K562 (cell line): ENCODE data around the gene COL23A1. TPM values are rescaled to one million over a fixed set of nuclear protein-coding genes. Genes with fewer than 3 reads are reported as not detected.
A peak's percentile ranks its signal among the peaks of the same experiment; 100 is the strongest.

Source experiments
- CBFB ChIP-seq: sonication (generic); formaldehyde crosslinking; IDR thresholded peaks from 2 replicates; pipeline ENCODE4 v1.4.0; 2020; ENCODE audit warnings: mild to moderate bottlenecking, missing genetic modification reagents
- CEBPG ChIP-seq, 3 experiments: fragments of 200-800 bp in 1 of 3; sonication (Bioruptor generic) in 1 of 3; sonication (generic) in 1 of 3; formaldehyde crosslinking in 1 of 3; IDR thresholded peaks in 2 of 3; conservative IDR thresholded peaks in 1 of 3; 2 replicates each; pipeline versions ENCODE4 v1.6.1 to v1.8.0; 2016 to 2022; ENCODE audit warnings: missing compliant biosample characterization in 2 of 3, missing genetic modification characterization in 2 of 3, mild to moderate bottlenecking in 1 of 3, missing genetic modification reagents in 1 of 3
- GABPB2 ChIP-seq: fragments of 250-450 bp; sonication (Bioruptor Pico); conservative IDR thresholded peaks from 2 replicates; pipeline ENCODE4 v1.5.1; 2021; ENCODE audit warnings: mild to moderate bottlenecking
- KHSRP ChIP-seq: fragments of 450-650 bp; IDR thresholded peaks from 2 replicates; pipeline ENCODE4 v1.6.1; 2017
- MXI1 ChIP-seq: IDR thresholded peaks from 2 replicates; pipeline ENCODE4 v1.6.1; 2011; ENCODE audit warnings: low read depth, mild to moderate bottlenecking, improper control_type of control experiment, low read length
- PML ChIP-seq: IDR thresholded peaks from 2 replicates; pipeline ENCODE4 v1.6.1; 2012; ENCODE audit warnings: low read length, inconsistent platforms
- RAD21 ChIP-seq, 2 experiments: fragments of 250-450 bp in 1 of 2; fragments of 450-650 bp in 1 of 2; sonication (Bioruptor Pico) in 1 of 2; formaldehyde crosslinking in 1 of 2; IDR thresholded peaks in 1 of 2; conservative IDR thresholded peaks in 1 of 2; 2 replicates each; pipeline versions ENCODE4 v1.4.0 to v1.8.0; 2020 to 2022; ENCODE audit warnings: mild to moderate bottlenecking in 2 of 2, moderate library complexity in 1 of 2
- SRSF7 ChIP-seq: fragments of 200-400 bp; formaldehyde crosslinking; optimal IDR thresholded peaks from 2 replicates; pipeline ENCODE3; 2017; ENCODE audit warnings: mild to moderate bottlenecking, low read depth, low read length
- ZC3H8 ChIP-seq: fragments of 450-650 bp; IDR thresholded peaks from 2 replicates; pipeline ENCODE4 v1.6.1; 2017
- ZNF431 ChIP-seq: sonication (generic); formaldehyde crosslinking; IDR thresholded peaks from 2 replicates; pipeline ENCODE4 v1.8.0; 2022; ENCODE audit warnings: mild to moderate bottlenecking, missing genetic modification reagents
- ZSCAN29 ChIP-seq: fragments of 450-650 bp; IDR thresholded peaks from 2 replicates; pipeline ENCODE4 v1.6.1; 2017
- polyA plus RNA-seq, 8 experiments: library from polyadenylated mRNA; depleted of rRNA in 4 of 8; stranded (reverse) in 5 of 8; unstranded in 3 of 8; fragments of >200 nt; fragmentation: Nextera tagmentation in 2 of 8; fragmentation: Illumina TruSeq in 1 of 8; extraction: Ambion mirVana in 2 of 8; extraction: Trizol in 1 of 8; gene quantifications; 2 replicates each; pipeline versions ENCODE4 v1.2.1 to v1.2.3, GENCODE V29; 2011 to 2014; ENCODE audit warnings: inconsistent platforms in 1 of 8, missing spikeins in 1 of 8
- total RNA-seq, 7 experiments: library from RNA; depleted of rRNA in 6 of 7; stranded (reverse); fragments of >200 nt in 6 of 7; fragmentation: Illumina TruSeq in 2 of 7; extraction: Trizol in 2 of 7; gene quantifications; 2 replicates each; pipeline versions ENCODE4 v1.2.1 to v1.2.3, GENCODE V29; 2011 to 2021; ENCODE audit warnings: low replicate concordance in 1 of 7
- TF ChIP-seq, protein P1 (sequence below): fragments of 250-450 bp; sonication (Bioruptor Pico); IDR thresholded peaks from 2 replicates; pipeline ENCODE4 v1.8.0; 2021; ENCODE audit warnings: moderate library complexity, mild to moderate bottlenecking, inconsistent platforms
- TF ChIP-seq, protein P2 (sequence below), 2 experiments: fragments of 450-650 bp; conservative IDR thresholded peaks; 2 replicates each; pipeline ENCODE4 v1.6.1; 2017; ENCODE audit warnings: mild to moderate bottlenecking in 2 of 2, moderate library complexity in 2 of 2
- TF ChIP-seq, protein P3 (sequence below): fragments of 450-650 bp; formaldehyde crosslinking; IDR thresholded peaks from 2 replicates; pipeline ENCODE4 v1.4.0; 2022; ENCODE audit warnings: mild to moderate bottlenecking, moderate library complexity
- TF ChIP-seq, protein P4 (sequence below), 2 experiments: fragments of 250-450 bp in 1 of 2; fragments of 450-650 bp in 1 of 2; sonication (Bioruptor Pico) in 1 of 2; IDR thresholded peaks; 2 replicates each; pipeline versions ENCODE4 v1.6.1 to v1.8.0; 2016 to 2021; ENCODE audit warnings: mild to moderate bottlenecking in 2 of 2, moderate library complexity in 2 of 2, missing compliant biosample characterization in 1 of 2, missing genetic modification characterization in 1 of 2
- TF ChIP-seq, protein P5 (sequence below): fragments of 250-450 bp; sonication (Bioruptor Pico); IDR thresholded peaks from 2 replicates; pipeline ENCODE4 v1.5.0; 2021; ENCODE audit warnings: mild to moderate bottlenecking, moderate library complexity

COL23A1 gene
- total and polyA plus RNA-seq, 9 of the 15 experiments (the other 6 are each of a cell fraction or from before 2014, with no cell fraction given): 0.09 TPM; not detected in 8

DNA sequence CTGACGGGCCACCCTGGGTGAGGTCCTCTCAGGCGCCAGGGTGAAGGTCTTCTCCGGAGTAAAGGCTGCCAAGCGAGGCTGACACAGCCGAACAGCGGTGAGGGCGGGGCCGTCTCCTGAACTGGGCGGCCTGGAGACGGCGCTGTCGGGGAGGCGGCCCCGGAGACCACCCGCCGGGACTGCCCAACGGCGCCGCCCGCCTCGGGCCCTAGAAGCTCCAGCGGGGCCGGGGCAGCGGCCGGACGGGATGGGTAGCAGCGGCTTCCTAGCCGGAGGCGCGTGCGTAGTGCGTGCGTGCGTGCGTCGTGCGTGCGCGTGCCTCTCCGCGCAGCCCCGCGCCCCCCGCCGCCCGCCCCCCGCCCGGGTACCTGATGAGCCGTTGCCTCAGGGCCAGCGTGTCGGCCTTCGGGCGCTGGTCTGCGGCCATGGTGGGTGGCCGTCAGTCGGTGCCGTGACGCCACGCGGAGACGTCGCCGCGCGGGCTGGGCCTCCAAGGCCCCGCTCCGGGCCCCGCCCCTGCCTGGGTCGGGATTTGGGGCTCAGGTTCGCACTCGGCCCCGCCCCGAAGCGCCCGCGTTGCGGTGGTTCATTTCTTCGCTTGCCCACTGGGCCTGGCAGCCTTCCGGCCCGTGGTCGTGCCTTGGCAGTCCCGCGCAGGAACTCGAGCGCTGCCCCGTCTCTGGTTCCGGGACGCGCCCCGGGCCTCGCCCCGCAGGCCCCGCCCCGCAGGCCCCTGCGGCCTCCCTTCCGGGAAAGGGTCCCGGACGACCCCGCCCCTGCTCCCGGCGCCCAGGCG, 357.9 kb downstream of the COL23A1 start, which contains the start of gene PHYKPL (continued):
- TF ChIP-seq, protein P1, sequence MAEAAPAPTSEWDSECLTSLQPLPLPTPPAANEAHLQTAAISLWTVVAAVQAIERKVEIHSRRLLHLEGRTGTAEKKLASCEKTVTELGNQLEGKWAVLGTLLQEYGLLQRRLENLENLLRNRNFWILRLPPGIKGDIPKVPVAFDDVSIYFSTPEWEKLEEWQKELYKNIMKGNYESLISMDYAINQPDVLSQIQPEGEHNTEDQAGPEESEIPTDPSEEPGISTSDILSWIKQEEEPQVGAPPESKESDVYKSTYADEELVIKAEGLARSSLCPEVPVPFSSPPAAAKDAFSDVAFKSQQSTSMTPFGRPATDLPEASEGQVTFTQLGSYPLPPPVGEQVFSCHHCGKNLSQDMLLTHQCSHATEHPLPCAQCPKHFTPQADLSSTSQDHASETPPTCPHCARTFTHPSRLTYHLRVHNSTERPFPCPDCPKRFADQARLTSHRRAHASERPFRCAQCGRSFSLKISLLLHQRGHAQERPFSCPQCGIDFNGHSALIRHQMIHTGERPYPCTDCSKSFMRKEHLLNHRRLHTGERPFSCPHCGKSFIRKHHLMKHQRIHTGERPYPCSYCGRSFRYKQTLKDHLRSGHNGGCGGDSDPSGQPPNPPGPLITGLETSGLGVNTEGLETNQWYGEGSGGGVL: no peak
- TF ChIP-seq CEBPG (CRISPR knock-in tag; IDR thresholded peaks at IDR 0.05) (0 out of 2 replicates have a peak, but pooled peaks have one; percentile 17), CEBPG (tag; conservative IDR thresholded peaks at IDR 0.05 in 1 of 2, IDR thresholded peaks at IDR 0.05 in 1 of 2) (no peak), ZC3H8 (no peak), ZNF431 (CRISPR knock-in tag) (no peak), RAD21 (CRISPR knock-in tag; conservative IDR thresholded peaks at IDR 0.05 in 1 of 2, IDR thresholded peaks at IDR 0.05 in 1 of 2) (no peak), MXI1 (no peak), PML (no peak), GABPB2 (CRISPR knock-in tag) (no peak), SRSF7 (no peak), ZSCAN29 (no peak), CBFB (CRISPR knock-in tag) (no peak), KHSRP (no peak)
- TF ChIP-seq, protein P2, sequence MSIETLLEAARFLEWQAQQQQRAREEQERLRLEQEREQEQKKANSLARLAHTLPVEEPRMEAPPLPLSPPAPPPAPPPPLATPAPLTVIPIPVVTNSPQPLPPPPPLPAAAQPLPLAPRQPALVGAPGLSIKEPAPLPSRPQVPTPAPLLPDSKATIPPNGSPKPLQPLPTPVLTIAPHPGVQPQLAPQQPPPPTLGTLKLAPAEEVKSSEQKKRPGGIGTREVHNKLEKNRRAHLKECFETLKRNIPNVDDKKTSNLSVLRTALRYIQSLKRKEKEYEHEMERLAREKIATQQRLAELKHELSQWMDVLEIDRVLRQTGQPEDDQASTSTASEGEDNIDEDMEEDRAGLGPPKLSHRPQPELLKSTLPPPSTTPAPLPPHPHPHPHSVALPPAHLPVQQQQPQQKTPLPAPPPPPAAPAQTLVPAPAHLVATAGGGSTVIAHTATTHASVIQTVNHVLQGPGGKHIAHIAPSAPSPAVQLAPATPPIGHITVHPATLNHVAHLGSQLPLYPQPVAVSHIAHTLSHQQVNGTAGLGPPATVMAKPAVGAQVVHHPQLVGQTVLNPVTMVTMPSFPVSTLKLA (conservative IDR thresholded peaks at IDR 0.05): peak; percentile 9 to 36; a peak in 1 of 4 replicates
- TF ChIP-seq, protein P3, sequence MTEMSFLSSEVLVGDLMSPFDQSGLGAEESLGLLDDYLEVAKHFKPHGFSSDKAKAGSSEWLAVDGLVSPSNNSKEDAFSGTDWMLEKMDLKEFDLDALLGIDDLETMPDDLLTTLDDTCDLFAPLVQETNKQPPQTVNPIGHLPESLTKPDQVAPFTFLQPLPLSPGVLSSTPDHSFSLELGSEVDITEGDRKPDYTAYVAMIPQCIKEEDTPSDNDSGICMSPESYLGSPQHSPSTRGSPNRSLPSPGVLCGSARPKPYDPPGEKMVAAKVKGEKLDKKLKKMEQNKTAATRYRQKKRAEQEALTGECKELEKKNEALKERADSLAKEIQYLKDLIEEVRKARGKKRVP (CRISPR knock-in tag): 0 out of 2 replicates have a peak, but pooled peaks have one; percentile 5
- TF ChIP-seq, protein P4, sequence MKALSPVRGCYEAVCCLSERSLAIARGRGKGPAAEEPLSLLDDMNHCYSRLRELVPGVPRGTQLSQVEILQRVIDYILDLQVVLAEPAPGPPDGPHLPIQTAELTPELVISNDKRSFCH (CRISPR knock-in tag; IDR thresholded peaks at IDR 0.05): no peak
- TF ChIP-seq, protein P4 (tag; IDR thresholded peaks at IDR 0.05): no peak
- TF ChIP-seq, protein P5, sequence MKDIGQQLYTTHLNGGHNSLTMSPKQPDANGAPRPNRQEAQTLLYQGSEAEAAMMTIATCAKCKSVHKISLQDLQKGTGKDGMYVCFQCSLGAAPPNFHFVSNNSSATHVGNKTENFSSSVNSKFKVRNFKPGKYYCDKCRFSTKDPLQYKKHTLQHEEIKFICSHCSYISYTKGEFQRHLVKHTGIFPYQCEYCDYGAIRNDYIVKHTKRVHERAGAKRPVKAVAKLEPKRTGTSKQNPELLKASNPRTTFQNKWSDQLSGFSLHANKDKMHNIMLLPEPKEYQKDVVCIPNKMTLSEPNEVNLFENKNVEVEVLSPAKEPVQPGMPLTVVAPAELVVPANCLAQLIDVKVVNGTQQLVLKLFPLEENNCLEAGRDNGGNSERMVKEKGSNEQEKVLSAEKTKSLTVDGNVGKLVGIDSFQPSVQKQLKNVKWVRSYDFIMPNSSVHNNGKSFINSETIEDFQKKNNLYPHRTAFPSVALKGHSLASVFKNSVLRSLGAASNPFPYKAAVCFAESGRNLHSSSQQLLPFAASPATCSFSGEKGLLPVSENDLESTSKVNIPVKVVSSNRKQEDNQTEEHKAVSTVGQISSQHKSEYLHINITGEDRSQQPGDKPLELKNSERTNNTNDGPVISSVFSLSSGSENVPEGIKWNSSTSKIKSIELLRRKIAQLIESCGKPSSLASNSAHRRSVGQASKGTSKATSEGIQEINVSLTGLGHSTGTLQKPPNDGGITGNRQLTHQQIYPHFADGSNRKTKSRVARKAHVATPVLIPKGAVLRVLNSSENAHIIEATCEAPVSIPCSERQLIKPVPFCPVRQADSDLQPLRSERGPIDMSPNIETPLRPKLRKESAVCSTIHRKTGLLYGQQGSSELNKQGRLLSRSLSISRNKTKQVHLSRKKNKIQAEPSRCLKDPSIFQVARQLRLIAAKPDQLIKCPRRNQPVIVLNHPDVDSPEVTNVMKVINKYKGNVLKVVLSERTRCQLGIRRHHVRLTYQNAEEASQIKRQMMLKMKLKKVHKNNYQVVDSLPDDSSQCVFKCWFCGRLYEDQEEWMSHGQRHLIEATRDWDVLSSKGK (CRISPR knock-in tag): no peak
